K562 (cell line): ENCODE measurements around the gene ERAP2. TPM values are rescaled to one million over a fixed set of nuclear protein-coding genes. Genes with fewer than 3 reads are reported as not detected.

Experiments used
- BCL6 ChIP-seq: fragments of 250-450 bp; sonication (Bioruptor Pico); IDR thresholded peaks from 2 replicates; pipeline ENCODE4 v1.4.0; 2020
- CCNT2 ChIP-seq: IDR thresholded peaks from 2 replicates; pipeline ENCODE4 v1.6.1; 2011; ENCODE audit warnings: borderline replicate concordance, low read depth, mild to moderate bottlenecking, moderate library complexity, mixed read lengths, low read length; ENCODE audit not compliant: insufficient read length; ENCODE audit errors: extremely low read depth
- E2F8 ChIP-seq: fragments of 450-650 bp; IDR thresholded peaks from 2 replicates; pipeline ENCODE4 v1.7.1; 2018; ENCODE audit warnings: mild to moderate bottlenecking, low read depth; ENCODE audit not compliant: partially characterized antibody
- JUND ChIP-seq, 2 experiments: IDR thresholded peaks; 2 replicates in 1 of 2; 3 replicates in 1 of 2; pipeline ENCODE4 v1.6.1; 2011; ENCODE audit warnings: borderline replicate concordance in 2 of 2, low read depth in 2 of 2, low read length in 2 of 2, improper control_type of control experiment in 1 of 2, missing biosample characterization in 1 of 2, missing genetic modification characterization in 1 of 2, missing genetic modification reagents in 1 of 2
- MEF2A ChIP-seq: IDR thresholded peaks from 2 replicates; pipeline ENCODE4 v1.6.1; 2011; ENCODE audit warnings: low read depth, mild to moderate bottlenecking, low read length, moderate library complexity; ENCODE audit not compliant: control insufficient read depth
- THRAP3 ChIP-seq: fragments of 450-650 bp; IDR thresholded peaks from 2 replicates; pipeline ENCODE4 v1.6.1; 2016; ENCODE audit warnings: mild to moderate bottlenecking, inconsistent platforms, borderline replicate concordance
- ZNF263 ChIP-seq: sonication (generic); formaldehyde crosslinking; IDR thresholded peaks from 2 replicates; pipeline ENCODE4 v1.8.0; 2022; ENCODE audit warnings: mild to moderate bottlenecking, missing genetic modification reagents, borderline replicate concordance
- polyA plus RNA-seq, 8 experiments: library from polyadenylated mRNA; depleted of rRNA in 4 of 8; stranded (reverse) in 5 of 8; unstranded in 3 of 8; fragments of >200 nt; fragmentation: Nextera tagmentation in 2 of 8; fragmentation: Illumina TruSeq in 1 of 8; extraction: Ambion mirVana in 2 of 8; extraction: Trizol in 1 of 8; gene quantifications; 2 replicates each; pipeline versions ENCODE4 v1.2.1 to v1.2.3, GENCODE V29; 2011 to 2014; ENCODE audit warnings: inconsistent platforms in 1 of 8, missing spikeins in 1 of 8
- total RNA-seq, 7 experiments: library from RNA; depleted of rRNA in 6 of 7; stranded (reverse); fragments of >200 nt in 6 of 7; fragmentation: Illumina TruSeq in 2 of 7; extraction: Trizol in 2 of 7; gene quantifications; 2 replicates each; pipeline versions ENCODE4 v1.2.1 to v1.2.3, GENCODE V29; 2011 to 2021; ENCODE audit warnings: low replicate concordance in 1 of 7
- TF ChIP-seq, protein P1 (sequence below): fragments of 250-450 bp; sonication (Bioruptor Pico); IDR thresholded peaks from 2 replicates; pipeline ENCODE4 v1.4.0; 2020; ENCODE audit warnings: mild to moderate bottlenecking, moderate library complexity
- TF ChIP-seq, protein P2 (sequence below): IDR thresholded peaks from 3 replicates; pipeline ENCODE4 v1.6.1; 2011; ENCODE audit warnings: borderline replicate concordance, mild to moderate bottlenecking, moderate library complexity; ENCODE audit not compliant: insufficient read length; ENCODE audit errors: extremely low read depth
- TF ChIP-seq, protein P3 (sequence below), 2 experiments: fragments of 450-650 bp; IDR thresholded peaks; 2 replicates each; pipeline ENCODE4 v1.6.1; 2016; ENCODE audit warnings: mild to moderate bottlenecking in 2 of 2, borderline replicate concordance in 1 of 2, low read depth in 1 of 2, moderate library complexity in 1 of 2

The ERAP2 gene
- total and polyA plus RNA-seq, 9 of the 15 experiments (the other 6 are each of a cell fraction or from before 2014, with no cell fraction given): 0.93 to 4.0 (median 2.1) TPM

DNA sequence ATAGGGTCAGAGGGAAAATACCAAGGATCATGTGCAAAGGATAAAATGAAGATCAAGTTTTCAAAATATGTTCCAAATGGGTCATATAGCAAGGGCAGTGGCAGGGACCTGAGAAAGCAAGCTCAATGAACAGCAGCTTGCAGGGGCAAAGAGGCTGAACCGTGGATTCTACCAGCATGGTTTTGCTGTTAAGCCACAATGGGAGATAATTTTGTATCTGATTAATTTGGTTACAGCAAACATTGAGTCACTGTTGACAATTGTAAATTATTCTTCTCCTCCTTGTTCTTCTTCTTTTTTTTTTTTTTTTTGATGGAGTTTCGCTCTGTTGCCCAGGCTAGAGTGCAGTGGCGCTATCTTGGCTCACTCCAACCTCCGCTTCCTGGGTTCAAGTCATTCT, 18.4 kb upstream of the ERAP2 start (continued):
- TF ChIP-seq CCNT2 (no peak), ZNF263 (CRISPR knock-in tag) (no peak), MEF2A (no peak), E2F8 (no peak), JUND (IDR thresholded peaks at IDR 0.05; ENCODE audit: borderline replicate concordance, low read depth, low read length) (0 out of 2 replicates have a peak, but pooled peaks have one; percentile 18), JUND (tag; IDR thresholded peaks at IDR 0.05; ENCODE audit: borderline replicate concordance, low read depth, low read length) (peak; percentile 18; the same call in 1 of the 3 replicates), BCL6 (no peak), THRAP3 (no peak)
- TF ChIP-seq, protein P1, sequence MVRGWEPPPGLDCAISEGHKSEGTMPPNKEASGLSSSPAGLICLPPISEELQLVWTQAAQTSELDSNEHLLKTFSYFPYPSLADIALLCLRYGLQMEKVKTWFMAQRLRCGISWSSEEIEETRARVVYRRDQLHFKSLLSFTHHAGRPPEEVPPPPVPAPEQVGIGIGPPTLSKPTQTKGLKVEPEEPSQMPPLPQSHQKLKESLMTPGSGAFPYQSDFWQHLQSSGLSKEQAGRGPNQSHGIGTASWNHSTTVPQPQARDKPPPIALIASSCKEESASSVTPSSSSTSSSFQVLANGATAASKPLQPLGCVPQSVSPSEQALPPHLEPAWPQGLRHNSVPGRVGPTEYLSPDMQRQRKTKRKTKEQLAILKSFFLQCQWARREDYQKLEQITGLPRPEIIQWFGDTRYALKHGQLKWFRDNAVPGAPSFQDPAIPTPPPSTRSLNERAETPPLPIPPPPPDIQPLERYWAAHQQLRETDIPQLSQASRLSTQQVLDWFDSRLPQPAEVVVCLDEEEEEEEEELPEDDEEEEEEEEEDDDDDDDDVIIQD (CRISPR knock-in tag): no peak
- TF ChIP-seq, protein P2, sequence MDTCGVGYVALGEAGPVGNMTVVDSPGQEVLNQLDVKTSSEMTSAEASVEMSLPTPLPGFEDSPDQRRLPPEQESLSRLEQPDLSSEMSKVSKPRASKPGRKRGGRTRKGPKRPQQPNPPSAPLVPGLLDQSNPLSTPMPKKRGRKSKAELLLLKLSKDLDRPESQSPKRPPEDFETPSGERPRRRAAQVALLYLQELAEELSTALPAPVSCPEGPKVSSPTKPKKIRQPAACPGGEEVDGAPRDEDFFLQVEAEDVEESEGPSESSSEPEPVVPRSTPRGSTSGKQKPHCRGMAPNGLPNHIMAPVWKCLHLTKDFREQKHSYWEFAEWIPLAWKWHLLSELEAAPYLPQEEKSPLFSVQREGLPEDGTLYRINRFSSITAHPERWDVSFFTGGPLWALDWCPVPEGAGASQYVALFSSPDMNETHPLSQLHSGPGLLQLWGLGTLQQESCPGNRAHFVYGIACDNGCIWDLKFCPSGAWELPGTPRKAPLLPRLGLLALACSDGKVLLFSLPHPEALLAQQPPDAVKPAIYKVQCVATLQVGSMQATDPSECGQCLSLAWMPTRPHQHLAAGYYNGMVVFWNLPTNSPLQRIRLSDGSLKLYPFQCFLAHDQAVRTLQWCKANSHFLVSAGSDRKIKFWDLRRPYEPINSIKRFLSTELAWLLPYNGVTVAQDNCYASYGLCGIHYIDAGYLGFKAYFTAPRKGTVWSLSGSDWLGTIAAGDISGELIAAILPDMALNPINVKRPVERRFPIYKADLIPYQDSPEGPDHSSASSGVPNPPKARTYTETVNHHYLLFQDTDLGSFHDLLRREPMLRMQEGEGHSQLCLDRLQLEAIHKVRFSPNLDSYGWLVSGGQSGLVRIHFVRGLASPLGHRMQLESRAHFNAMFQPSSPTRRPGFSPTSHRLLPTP: no peak
- TF ChIP-seq, protein P3, sequence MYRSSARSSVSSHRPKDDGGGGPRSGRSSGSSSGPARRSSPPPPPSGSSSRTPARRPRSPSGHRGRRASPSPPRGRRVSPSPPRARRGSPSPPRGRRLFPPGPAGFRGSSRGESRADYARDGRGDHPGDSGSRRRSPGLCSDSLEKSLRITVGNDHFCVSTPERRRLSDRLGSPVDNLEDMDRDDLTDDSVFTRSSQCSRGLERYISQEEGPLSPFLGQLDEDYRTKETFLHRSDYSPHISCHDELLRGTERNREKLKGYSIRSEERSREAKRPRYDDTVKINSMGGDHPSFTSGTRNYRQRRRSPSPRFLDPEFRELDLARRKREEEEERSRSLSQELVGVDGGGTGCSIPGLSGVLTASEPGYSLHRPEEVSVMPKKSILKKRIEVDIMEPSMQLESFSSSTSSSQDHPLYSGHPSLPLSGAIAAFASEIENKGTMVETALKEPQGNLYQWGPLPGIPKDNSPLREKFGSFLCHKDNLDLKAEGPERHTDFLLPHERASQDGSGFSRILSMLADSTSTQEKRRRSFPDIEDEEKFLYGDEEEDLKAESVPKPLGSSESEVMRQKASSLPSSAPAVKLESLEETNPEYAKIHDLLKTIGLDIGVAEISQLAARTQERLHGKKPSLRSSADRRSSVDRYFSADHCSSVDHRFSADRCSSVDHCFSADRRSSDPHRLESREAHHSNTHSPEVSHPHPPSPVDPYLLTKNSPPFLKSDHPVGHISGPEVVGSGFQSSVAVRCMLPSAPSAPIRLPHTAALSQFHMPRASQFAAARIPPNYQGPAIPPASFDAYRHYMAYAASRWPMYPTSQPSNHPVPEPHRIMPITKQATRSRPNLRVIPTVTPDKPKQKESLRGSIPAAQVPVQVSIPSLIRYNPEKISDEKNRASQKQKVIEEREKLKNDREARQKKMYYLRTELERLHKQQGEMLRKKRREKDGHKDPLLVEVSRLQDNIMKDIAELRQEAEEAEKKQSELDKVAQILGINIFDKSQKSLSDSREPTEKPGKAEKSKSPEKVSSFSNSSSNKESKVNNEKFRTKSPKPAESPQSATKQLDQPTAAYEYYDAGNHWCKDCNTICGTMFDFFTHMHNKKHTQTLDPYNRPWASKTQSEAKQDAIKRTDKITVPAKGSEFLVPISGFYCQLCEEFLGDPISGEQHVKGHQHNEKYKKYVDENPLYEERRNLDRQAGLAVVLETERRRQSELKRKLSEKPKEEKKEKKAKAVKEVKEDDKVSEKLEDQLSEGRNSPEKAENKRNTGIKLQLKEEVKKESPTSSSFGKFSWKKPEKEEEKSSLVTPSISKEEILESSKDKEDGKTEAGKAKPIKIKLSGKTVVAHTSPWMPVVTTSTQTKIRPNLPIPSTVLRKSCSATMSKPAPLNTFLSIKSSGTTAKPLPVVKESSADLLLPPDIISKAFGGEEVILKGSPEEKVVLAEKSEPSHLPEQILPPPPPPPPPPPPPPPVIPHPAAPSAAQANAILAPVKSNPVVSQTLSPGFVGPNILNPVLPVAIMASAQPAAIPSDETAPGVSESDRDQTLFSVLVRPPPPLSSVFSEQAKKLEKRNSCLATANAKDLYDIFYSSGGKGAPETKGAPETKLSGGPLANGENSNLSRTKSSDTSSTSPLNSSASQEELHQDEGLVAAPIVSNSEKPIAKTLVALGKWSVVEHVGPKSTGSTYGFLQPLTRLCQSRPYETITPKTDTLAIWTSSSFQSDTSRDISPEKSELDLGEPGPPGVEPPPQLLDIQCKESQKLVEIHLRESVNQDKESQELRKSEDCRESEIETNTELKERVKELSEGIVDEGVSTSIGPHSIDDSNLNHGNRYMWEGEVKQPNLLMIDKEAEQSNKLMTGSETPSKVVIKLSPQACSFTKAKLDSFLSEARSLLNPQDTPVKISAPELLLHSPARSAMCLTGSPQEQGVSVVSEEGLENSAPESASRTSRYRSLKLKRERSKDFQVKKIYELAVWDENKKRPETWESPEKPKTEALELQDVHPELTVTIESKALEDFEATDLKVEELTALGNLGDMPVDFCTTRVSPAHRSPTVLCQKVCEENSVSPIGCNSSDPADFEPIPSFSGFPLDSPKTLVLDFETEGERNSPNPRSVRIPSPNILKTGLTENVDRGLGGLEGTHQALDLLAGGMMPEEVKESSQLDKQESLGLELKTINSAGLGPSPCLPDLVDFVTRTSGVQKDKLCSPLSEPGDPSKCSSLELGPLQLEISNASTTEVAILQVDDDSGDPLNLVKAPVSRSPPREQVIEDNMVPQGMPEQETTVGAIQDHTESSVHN (IDR thresholded peaks at IDR 0.05; ENCODE audit: borderline replicate concordance in 1 of 2, low read depth in 1 of 2): no peak
